T-helper 1 cell treated with Interleukin-12 subunit alpha and Interleukin-12 subunit beta and Interleukin-4 antibody, amounts not matched to agents 30 ng/mL and 1 ng/mL, for 36 hours (primary cell): ENCODE data around the gene APOL6. TPM values are rescaled to one million over a fixed set of nuclear protein-coding genes. Genes with fewer than 3 reads are reported as not detected.

Experiments used
- intact Hi-C: fragments of 100-400 bp; cut with micrococcal nuclease; formaldehyde crosslinking; loops from one replicate; pipeline ENCODE4 v1.15.1; 2024
- total RNA-seq: library from RNA; stranded (reverse); gene quantifications from 2 replicates; pipeline ENCODE4 v1.2.3, GENCODE V29; 2022

Gene APOL6
- total RNA-seq, 1 donor from 2014 or later: 105 TPM

DNA sequence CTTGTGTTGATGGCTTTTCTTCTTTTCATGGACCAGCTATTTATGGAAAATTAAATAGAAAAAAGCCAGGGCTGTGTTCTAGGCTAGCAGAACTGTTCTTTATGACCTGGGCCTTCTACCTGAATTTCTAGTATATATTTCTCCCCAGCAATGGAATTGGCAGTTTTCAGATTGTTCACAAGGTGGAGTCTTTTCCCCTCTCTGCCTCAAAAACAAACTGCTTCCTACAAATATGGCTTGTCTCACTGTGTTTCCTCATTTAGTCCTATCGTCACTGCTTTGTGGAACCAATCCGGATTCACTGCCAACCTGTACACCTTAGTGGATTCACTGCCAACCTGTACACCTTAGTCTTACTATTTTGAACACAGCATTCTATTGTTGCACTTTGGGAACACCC, 64.4 kb downstream of the APOL6 start:
- intact Hi-C loops: no loop called here

DNA sequence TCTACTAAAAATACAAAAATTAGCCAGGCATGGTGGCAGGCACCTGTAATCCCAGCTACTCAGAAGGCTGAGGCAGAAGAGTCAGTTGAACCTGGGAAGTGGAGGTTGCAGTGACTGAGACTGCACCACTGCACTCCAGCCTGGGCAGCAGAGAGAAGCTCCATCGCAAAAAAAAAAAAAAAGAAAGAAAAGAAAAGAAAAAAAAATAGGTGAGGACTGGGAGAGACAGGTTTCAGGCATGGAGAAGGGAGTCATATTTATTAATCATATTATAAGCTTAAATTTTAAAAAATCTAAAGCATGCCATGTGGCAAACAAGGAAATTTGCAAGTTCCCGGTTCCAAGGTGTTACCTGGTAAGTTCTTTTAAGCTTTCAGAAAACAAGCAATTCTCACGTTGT, 69.3 kb downstream of the APOL6 start, which contains the start of gene APOL5:
APOL5 (plus strand) TSS at position 301 of the 400 bp plus-strand sequence; CDS start at position 301, 0 bp downstream.
- intact Hi-C loops: no loop called here

Other genes starting within 250 kb of the APOL6 start
- gene MCM5, start 248.3 kb upstream of the APOL6 start, total RNA-seq: 206 TPM in 2 replicates
- 0.05 TPM in 1 of 2 replicates, not detected in the other for gene RASD2, start 107.6 kb upstream of the APOL6 start, total RNA-seq
- 0.61 and 0.80 TPM in 2 replicates for gene MB, start 31.1 kb upstream of the APOL6 start, total RNA-seq
- gene APOL5, start 69.4 kb downstream of the APOL6 start, total RNA-seq: not detected in 2 replicates